ENCODE results near the gene SIGLEC5.

The SIGLEC5 gene

GRCh38 chr19:51568456-51568855 is 61.7 kb downstream of the SIGLEC5 start:
- no peak for DNase-seq (ENCODE audit: low spot score)
- TF ChIP-seq CTCF (IDR thresholded peaks at IDR 0.05; ENCODE audit: extremely low read depth, insufficient read depth, missing control alignments): no peak
- in situ Hi-C loops (cut with MboI; ENCODE audit: low pct_unique_long_range_greater_than_20kb, low sequenced_read_pairs, unreplicated experiment): no loop called here

GRCh38 chr19:51567583-51567982 is 62.6 kb downstream of the SIGLEC5 start:
- DNase-seq (ENCODE audit: low spot score): no peak
- no peak for TF ChIP-seq CTCF (IDR thresholded peaks at IDR 0.05; ENCODE audit: extremely low read depth, insufficient read depth, missing control alignments)
- in situ Hi-C loops (cut with MboI; ENCODE audit: low pct_unique_long_range_greater_than_20kb, low sequenced_read_pairs, unreplicated experiment): no loop called here

GRCh38 chr19:51566489-51567100 is 63.6 kb downstream of the SIGLEC5 start:
- DNase-seq (ENCODE audit: low spot score): no peak
- no peak for TF ChIP-seq CTCF (IDR thresholded peaks at IDR 0.05; ENCODE audit: extremely low read depth, insufficient read depth, missing control alignments)
- in situ Hi-C loops (cut with MboI; ENCODE audit: low pct_unique_long_range_greater_than_20kb, low sequenced_read_pairs, unreplicated experiment): no loop called here

- in situ Hi-C loops (cut with MboI; ENCODE audit: low pct_unique_long_range_greater_than_20kb, low sequenced_read_pairs, unreplicated experiment): no loop called here
- no peak for TF ChIP-seq CTCF (IDR thresholded peaks at IDR 0.05; ENCODE audit: extremely low read depth, insufficient read depth, missing control alignments)
- DNase-seq (ENCODE audit: low spot score): no peak
These were observed 64.6 kb downstream of the SIGLEC5 start for GRCh38 chr19:51565583-51565982.

- DNase-seq (ENCODE audit: low spot score): peak; percentile 41
- in situ Hi-C loops (cut with MboI; ENCODE audit: low pct_unique_long_range_greater_than_20kb, low sequenced_read_pairs, unreplicated experiment): no loop called here
- peak; percentile 47 for TF ChIP-seq CTCF (IDR thresholded peaks at IDR 0.05; ENCODE audit: extremely low read depth, insufficient read depth, missing control alignments)
These were observed 65.4 kb downstream of the SIGLEC5 start for GRCh38 chr19:51564791-51565190.
